ENCODE data around the gene SNX20.

GRCh38 chr16:50717494-50717893 is 36.4 kb upstream of the SNX20 start:
- TF ChIP-seq CTCF (IDR thresholded peaks at IDR 0.05) (no peak), POLR2A (IDR thresholded peaks at IDR 0.05) (no peak)
